Mesenchymal stem cell (in vitro differentiated cells and primary cell): ENCODE data around the gene FNIP2.

Experiments used
- DNase-seq: peaks from one replicate; pipeline ENCODE4 v3.0.0-alpha.2; 2013
- H2AFZ ChIP-seq: one replicate; pipeline ENCODE4 v1.6.1; 2013; ENCODE audit warnings: low read depth, mild to moderate bottlenecking, control low read depth, inconsistent platforms, low read length, moderate library complexity
- H2AK5ac ChIP-seq: 2 replicates; pipeline ENCODE4 v1.6.1; 2013; ENCODE audit warnings: low read length, moderate library complexity, mild to moderate bottlenecking, inconsistent platforms; ENCODE audit not compliant: severe bottlenecking
- H2BK120ac ChIP-seq: one replicate; pipeline ENCODE4 v1.6.1; 2013; ENCODE audit warnings: low read depth, mild to moderate bottlenecking, inconsistent platforms, low read length, moderate library complexity
- H2BK12ac ChIP-seq, 2 experiments: one replicate each; pipeline ENCODE4 v1.6.1; 2013; ENCODE audit warnings: inconsistent platforms in 2 of 2, low read length in 2 of 2, mild to moderate bottlenecking in 2 of 2, moderate library complexity in 2 of 2, control low read depth in 1 of 2
- H2BK15ac ChIP-seq: one replicate; pipeline ENCODE4 v1.6.1; 2013; ENCODE audit warnings: mild to moderate bottlenecking, low read depth, inconsistent platforms; ENCODE audit not compliant: poor library complexity, severe bottlenecking
- H2BK5ac ChIP-seq: 2 replicates; pipeline ENCODE4 v1.6.1; 2013; ENCODE audit warnings: low read depth, mild to moderate bottlenecking, low read length, control low read depth, inconsistent platforms; ENCODE audit not compliant: poor library complexity, severe bottlenecking
- H3K14ac ChIP-seq, 2 experiments: one replicate each; pipeline ENCODE4 v1.6.1; 2013; ENCODE audit warnings: inconsistent platforms in 2 of 2, low read length in 2 of 2, control low read depth in 1 of 2, mild to moderate bottlenecking in 1 of 2, moderate library complexity in 1 of 2
- H3K18ac ChIP-seq, 2 experiments: one replicate each; pipeline ENCODE4 v1.6.1; 2013; ENCODE audit warnings: inconsistent platforms in 2 of 2, low read length in 2 of 2, control low read depth in 1 of 2, low read depth in 1 of 2, mild to moderate bottlenecking in 1 of 2
- H3K23ac ChIP-seq, 2 experiments: one replicate each; pipeline ENCODE4 v1.6.1; 2013; ENCODE audit warnings: inconsistent platforms in 2 of 2, low read length in 2 of 2, mild to moderate bottlenecking in 2 of 2, moderate library complexity in 2 of 2, control low read depth in 1 of 2
- H3K27ac ChIP-seq: 2 replicates; pipeline ENCODE4 v1.5.1; 2013; ENCODE audit warnings: mild to moderate bottlenecking, moderate library complexity, low read length, control low read depth, inconsistent platforms; ENCODE audit not compliant: poor library complexity, severe bottlenecking
- H3K27me3 ChIP-seq, 2 experiments: 2 replicates each; pipeline versions ENCODE4 v1.6.1 to v1.7.0; 2013; ENCODE audit warnings: low read length in 2 of 2, mild to moderate bottlenecking in 2 of 2, moderate library complexity in 2 of 2, control low read depth in 1 of 2, inconsistent platforms in 1 of 2; ENCODE audit not compliant: control insufficient read depth in 1 of 2, insufficient read depth in 1 of 2
- H3K36me3 ChIP-seq, 2 experiments: 2 replicates each; pipeline versions ENCODE4 v1.6.1 to v1.7.0; 2013; ENCODE audit warnings: low read length in 2 of 2, control low read depth in 1 of 2, inconsistent platforms in 1 of 2, low read depth in 1 of 2, mild to moderate bottlenecking in 1 of 2; ENCODE audit not compliant: insufficient read depth in 2 of 2, control insufficient read depth in 1 of 2
- H3K4ac ChIP-seq, 2 experiments: one replicate each; pipeline ENCODE4 v1.6.1; 2013; ENCODE audit warnings: inconsistent platforms in 2 of 2, low read length in 2 of 2, mild to moderate bottlenecking in 2 of 2, moderate library complexity in 2 of 2, control low read depth in 1 of 2, low read depth in 1 of 2
- H3K4me1 ChIP-seq: 2 replicates; pipeline ENCODE4 v1.6.1; 2013; ENCODE audit warnings: low read depth, low read length, control low read depth; ENCODE audit not compliant: control insufficient read depth, insufficient read depth
- H3K4me2 ChIP-seq: 2 replicates; pipeline ENCODE4 v1.6.1; 2013; ENCODE audit warnings: low read length, mild to moderate bottlenecking, inconsistent platforms; ENCODE audit not compliant: poor library complexity, severe bottlenecking
- H3K4me3 ChIP-seq, 2 experiments: 2 replicates each; pipeline versions ENCODE4 v1.5.1 to v1.7.0; 2013; ENCODE audit warnings: low read length in 2 of 2, mild to moderate bottlenecking in 2 of 2, control low read depth in 1 of 2, low read depth in 1 of 2; ENCODE audit not compliant: insufficient read depth in 1 of 2
- H3K79me1 ChIP-seq: replicated peaks from 2 replicates; pipeline ENCODE4 v1.6.1; 2013; ENCODE audit warnings: mild to moderate bottlenecking, control low read depth, low read length, inconsistent platforms; ENCODE audit not compliant: poor library complexity, severe bottlenecking
- H3K9ac ChIP-seq: 2 replicates; pipeline ENCODE4 v1.7.0; 2013; ENCODE audit warnings: mild to moderate bottlenecking, low read length, moderate library complexity
- H3K9me3 ChIP-seq: 2 replicates; pipeline ENCODE4 v1.7.0; 2013; ENCODE audit warnings: mild to moderate bottlenecking, low read length; ENCODE audit not compliant: control insufficient read depth
- H4K8ac ChIP-seq: one replicate; pipeline ENCODE4 v1.6.1; 2013; ENCODE audit warnings: inconsistent platforms, mild to moderate bottlenecking, low read length, moderate library complexity
- H4K91ac ChIP-seq: one replicate; pipeline ENCODE4 v1.6.1; 2013; ENCODE audit warnings: mild to moderate bottlenecking, low read length, inconsistent platforms
- WGBS: methylation state at CpG from one replicate; pipeline ENCODE4 v1.1.7; 2013; ENCODE audit warnings: mixed read lengths; 5-methylcytosine and 5-hydroxymethylcytosine counted together

The FNIP2 gene

GRCh38 chr4:158796370-158797140 lies 27.7 kb downstream of the FNIP2 start:
- no peak overlapping the region for H2BK12ac ChIP-seq
- no peak overlapping the region for H3K4me2 ChIP-seq
- no peak overlapping the region for H2BK15ac ChIP-seq
- H2BK5ac ChIP-seq: no peak overlapping the region
- peaks cover 5% of the 10 kb centered on the region for H3K4me1 ChIP-seq
- H2AK5ac ChIP-seq: no peak overlapping the region
- H3K23ac ChIP-seq: peak overlapping the region in 1 of 2 experiments; percentile 25
- H4K8ac ChIP-seq: no peak overlapping the region
- H3K9ac ChIP-seq: peak overlapping the region; percentile 70
- H3K4me3 ChIP-seq: no peak overlapping the region
- no peak overlapping the region for H4K91ac ChIP-seq
- no peak overlapping the region for H2BK120ac ChIP-seq
- H3K36me3 ChIP-seq: peaks cover 3% of the 10 kb centered on the region in 2 experiments
- H3K14ac ChIP-seq: peak overlapping the region in 1 of 2 experiments; percentile 49
- H3K79me1 ChIP-seq: peaks cover 27% of the 10 kb centered on the region
- H3K18ac ChIP-seq: peak overlapping the region in 1 of 2 experiments; percentile 77
- no peaks in the 10 kb centered on the region for H3K27me3 ChIP-seq
- WGBS: 88% methylated on average over 4 of the region's 7 CpGs
- H3K4ac ChIP-seq: no peak overlapping the region
- DNase-seq: no peak
- no peaks in the 10 kb centered on the region for H3K9me3 ChIP-seq
- H3K27ac ChIP-seq: no peak overlapping the region
- H2AFZ ChIP-seq: no peak overlapping the region

GRCh38 chr4:158798062-158798461 lies 29.2 kb downstream of the FNIP2 start:
- H3K4me3 ChIP-seq: no peak overlapping the region
- H3K27ac ChIP-seq: no peak overlapping the region
- no peak overlapping the region for H3K4me2 ChIP-seq
- no peak for DNase-seq
- WGBS: 98% methylated on average over 6 of the region's 7 CpGs
- peaks cover 3% of the 10 kb centered on the region in 2 experiments for H3K36me3 ChIP-seq
- no peaks in the 10 kb centered on the region for H3K27me3 ChIP-seq
- H2AFZ ChIP-seq: no peak overlapping the region
- H2BK5ac ChIP-seq: no peak overlapping the region
- H4K8ac ChIP-seq: no peak overlapping the region
- H3K14ac ChIP-seq: no peak overlapping the region
- H3K9me3 ChIP-seq: no peaks in the 10 kb centered on the region
- H3K4me1 ChIP-seq: peaks cover 8% of the 10 kb centered on the region
- no peak overlapping the region for H3K23ac ChIP-seq
- H4K91ac ChIP-seq: no peak overlapping the region
- no peak overlapping the region for H2BK120ac ChIP-seq
- peak overlapping the region; percentile 70 for H3K9ac ChIP-seq
- H2BK12ac ChIP-seq: no peak overlapping the region
- no peak overlapping the region for H3K4ac ChIP-seq
- H3K18ac ChIP-seq: no peak overlapping the region
- H2BK15ac ChIP-seq: no peak overlapping the region
- peaks cover 27% of the 10 kb centered on the region for H3K79me1 ChIP-seq
- H2AK5ac ChIP-seq: no peak overlapping the region

- no peak for DNase-seq
- no peak overlapping the region for H3K4me2 ChIP-seq
- H2AFZ ChIP-seq: no peak overlapping the region
- H3K4me3 ChIP-seq: no peak overlapping the region
- H3K9ac ChIP-seq: no peak overlapping the region
- H4K91ac ChIP-seq: no peak overlapping the region
- H3K4ac ChIP-seq: peak overlapping the region in 1 of 2 experiments; percentile 55
- no peak overlapping the region for H3K27ac ChIP-seq
- H3K4me1 ChIP-seq: peaks cover 8% of the 10 kb centered on the region
- peak overlapping the region; percentile 27 for H4K8ac ChIP-seq
- peaks cover 3% of the 10 kb centered on the region in 2 experiments for H3K36me3 ChIP-seq
- no peaks in the 10 kb centered on the region for H3K9me3 ChIP-seq
- no peak overlapping the region for H2BK12ac ChIP-seq
- no peak overlapping the region for H2BK15ac ChIP-seq
- H3K18ac ChIP-seq: no peak overlapping the region
- no peak overlapping the region for H3K14ac ChIP-seq
- no peak overlapping the region for H2BK5ac ChIP-seq
- no peaks in the 10 kb centered on the region for H3K27me3 ChIP-seq
- H3K79me1 ChIP-seq: peaks cover 26% of the 10 kb centered on the region
- H3K23ac ChIP-seq: no peak overlapping the region
- no peak overlapping the region for H2BK120ac ChIP-seq
- H2AK5ac ChIP-seq: no peak overlapping the region
Observed at GRCh38 chr4:158799013-158799770, 30.4 kb downstream of the FNIP2 start.

GRCh38 chr4:158799856-158800255 lies 31.0 kb downstream of the FNIP2 start:
- Histone ChIP-seq H2BK120ac (no peak overlapping the region), H2BK12ac (no peak overlapping the region), H2BK5ac (no peak overlapping the region), H3K18ac (no peak overlapping the region), H3K23ac (no peak overlapping the region), H3K4me1 (peaks cover 8% of the 10 kb centered on the region), H2BK15ac (no peak overlapping the region), H3K9ac (no peak overlapping the region), H3K14ac (no peak overlapping the region), H3K79me1 (peaks cover 28% of the 10 kb centered on the region), H3K9me3 (no peaks in the 10 kb centered on the region), H2AFZ (no peak overlapping the region), H3K27me3 (no peaks in the 10 kb centered on the region), H3K27ac (no peak overlapping the region), H4K91ac (no peak overlapping the region), H4K8ac (no peak overlapping the region), H2AK5ac (no peak overlapping the region), H3K36me3 (peaks cover 3% of the 10 kb centered on the region in 2 experiments), H3K4me2 (no peak overlapping the region), H3K4ac (no peak overlapping the region), H3K4me3 (no peak overlapping the region)
- 36% methylated on average over 5 of the region's 7 CpGs for WGBS
- DNase-seq: no peak
